Measurements from ENCODE around the gene NOP53. TPM values are rescaled to one million over a fixed set of nuclear protein-coding genes. Genes with fewer than 3 reads are reported as not detected.

Gene NOP53
- polyA plus RNA-seq, 1 donor from 2014 or later, result 87.0 TPM

DNA sequence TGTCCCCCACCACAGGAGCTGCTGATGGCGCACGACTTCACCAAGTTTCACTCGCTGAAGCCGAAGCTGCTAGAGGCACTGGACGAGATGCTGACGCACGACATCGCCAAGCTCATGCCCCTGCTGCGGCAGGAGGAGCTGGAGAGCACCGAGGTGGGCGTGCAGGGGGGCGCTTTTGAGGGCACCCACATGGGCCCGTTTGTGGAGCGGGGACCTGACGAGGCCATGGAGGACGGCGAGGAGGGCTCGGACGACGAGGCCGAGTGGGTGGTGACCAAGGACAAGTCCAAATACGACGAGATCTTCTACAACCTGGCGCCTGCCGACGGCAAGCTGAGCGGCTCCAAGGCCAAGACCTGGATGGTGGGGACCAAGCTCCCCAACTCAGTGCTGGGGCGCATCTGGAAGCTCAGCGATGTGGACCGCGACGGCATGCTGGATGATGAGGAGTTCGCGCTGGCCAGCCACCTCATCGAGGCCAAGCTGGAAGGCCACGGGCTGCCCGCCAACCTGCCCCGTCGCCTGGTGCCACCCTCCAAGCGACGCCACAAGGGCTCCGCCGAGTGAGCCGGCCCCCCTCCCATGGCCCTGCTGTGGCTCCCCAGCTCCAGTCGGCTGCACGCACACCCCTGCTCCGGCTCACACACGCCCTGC, 4.4 kb upstream of the NOP53 start:
- Histone ChIP-seq H3K27me3 (ENCODE audit: insufficient read depth, low read depth, low read length) (no peaks in the 10 kb centered on the region), H3K4me2 (ENCODE audit: low read length) (no peak overlapping the region), H3K27ac (ENCODE audit: low read length) (no peak overlapping the region), H3K9me3 (ENCODE audit: low read length) (no peaks in the 10 kb centered on the region), H4K20me1 (ENCODE audit: insufficient read depth) (no peaks in the 10 kb centered on the region), H2AFZ (ENCODE audit: low read depth, low read length) (no peak overlapping the region), H3K4me3 (ENCODE audit: low read length) (no peak overlapping the region), H3K9ac (ENCODE audit: low read length) (no peak overlapping the region), H3F3A (ENCODE audit: insufficient read depth, low read length, poor library complexity, severe bottlenecking) (no peaks in the 10 kb centered on the region), H3K79me2 (replicated peaks; ENCODE audit: insufficient read depth, low read length) (peaks cover 2% of the 10 kb centered on the region), H3K9me2 (ENCODE audit: insufficient read depth, low read length) (no peaks in the 10 kb centered on the region), H3K36me3 (ENCODE audit: insufficient read depth, low read length) (no peaks in the 10 kb centered on the region)
- TF ChIP-seq REST (IDR thresholded peaks at IDR 0.05; ENCODE audit: borderline replicate concordance) (no peak), EZH2 (IDR thresholded peaks at IDR 0.05; ENCODE audit: borderline replicate concordance, insufficient read depth, low read length, poor library complexity, severe bottlenecking) (no peak), TAF1 (IDR thresholded peaks at IDR 0.05; ENCODE audit: low read depth) (no peak), EP300 (conservative IDR thresholded peaks at IDR 0.05; ENCODE audit: poor library complexity, severe bottlenecking) (no peak), RAD21 (conservative IDR thresholded peaks at IDR 0.05) (no peak), MXI1 (conservative IDR thresholded peaks at IDR 0.05; ENCODE audit: poor library complexity, severe bottlenecking) (no peak), POLR2AphosphoS5 (IDR thresholded peaks at IDR 0.05) (no peak)

GRCh38 chr19:47741544-47742140, 3.7 kb upstream of the NOP53 start:
- H3K9me3 ChIP-seq (ENCODE audit: low read length), result no peaks in the 10 kb centered on the region
- no peaks in the 10 kb centered on the region for H3F3A ChIP-seq (ENCODE audit: insufficient read depth, low read length, poor library complexity, severe bottlenecking)
- H3K9me2 ChIP-seq (ENCODE audit: insufficient read depth, low read length), result no peaks in the 10 kb centered on the region
- no peak overlapping the region for H3K4me2 ChIP-seq (ENCODE audit: low read length)
- no peak overlapping the region for H3K4me3 ChIP-seq (ENCODE audit: low read length)
- no peak overlapping the region for H3K9ac ChIP-seq (ENCODE audit: low read length)
- no peaks in the 10 kb centered on the region for H4K20me1 ChIP-seq (ENCODE audit: insufficient read depth)
- TF ChIP-seq, protein P1, sequence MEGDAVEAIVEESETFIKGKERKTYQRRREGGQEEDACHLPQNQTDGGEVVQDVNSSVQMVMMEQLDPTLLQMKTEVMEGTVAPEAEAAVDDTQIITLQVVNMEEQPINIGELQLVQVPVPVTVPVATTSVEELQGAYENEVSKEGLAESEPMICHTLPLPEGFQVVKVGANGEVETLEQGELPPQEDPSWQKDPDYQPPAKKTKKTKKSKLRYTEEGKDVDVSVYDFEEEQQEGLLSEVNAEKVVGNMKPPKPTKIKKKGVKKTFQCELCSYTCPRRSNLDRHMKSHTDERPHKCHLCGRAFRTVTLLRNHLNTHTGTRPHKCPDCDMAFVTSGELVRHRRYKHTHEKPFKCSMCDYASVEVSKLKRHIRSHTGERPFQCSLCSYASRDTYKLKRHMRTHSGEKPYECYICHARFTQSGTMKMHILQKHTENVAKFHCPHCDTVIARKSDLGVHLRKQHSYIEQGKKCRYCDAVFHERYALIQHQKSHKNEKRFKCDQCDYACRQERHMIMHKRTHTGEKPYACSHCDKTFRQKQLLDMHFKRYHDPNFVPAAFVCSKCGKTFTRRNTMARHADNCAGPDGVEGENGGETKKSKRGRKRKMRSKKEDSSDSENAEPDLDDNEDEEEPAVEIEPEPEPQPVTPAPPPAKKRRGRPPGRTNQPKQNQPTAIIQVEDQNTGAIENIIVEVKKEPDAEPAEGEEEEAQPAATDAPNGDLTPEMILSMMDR (IDR thresholded peaks at IDR 0.05; ENCODE audit: poor library complexity, severe bottlenecking), result no peak
- TF ChIP-seq POLR2AphosphoS5 (IDR thresholded peaks at IDR 0.05) (no peak), RAD21 (conservative IDR thresholded peaks at IDR 0.05) (no peak), MXI1 (conservative IDR thresholded peaks at IDR 0.05; ENCODE audit: poor library complexity, severe bottlenecking) (no peak), SMC3 (conservative IDR thresholded peaks at IDR 0.05; ENCODE audit: poor library complexity) (no peak)
- no peaks in the 10 kb centered on the region for H3K27me3 ChIP-seq (ENCODE audit: insufficient read depth, low read depth, low read length)
- no peaks in the 10 kb centered on the region for H3K36me3 ChIP-seq (ENCODE audit: insufficient read depth, low read length)
- H2AFZ ChIP-seq (ENCODE audit: low read depth, low read length), result no peak overlapping the region
- no peak overlapping the region for H3K27ac ChIP-seq (ENCODE audit: low read length)
- H3K79me2 ChIP-seq (replicated peaks; ENCODE audit: insufficient read depth, low read length), result peaks cover 9% of the 10 kb centered on the region
